ENCODE results near the gene IMPDH1. TPM values are rescaled to one million over a fixed set of nuclear protein-coding genes. Genes with fewer than 3 reads are reported as not detected.

IMPDH1 gene
- total RNA-seq, 1 donor from 2014 or later: 81.7 TPM

DNA sequence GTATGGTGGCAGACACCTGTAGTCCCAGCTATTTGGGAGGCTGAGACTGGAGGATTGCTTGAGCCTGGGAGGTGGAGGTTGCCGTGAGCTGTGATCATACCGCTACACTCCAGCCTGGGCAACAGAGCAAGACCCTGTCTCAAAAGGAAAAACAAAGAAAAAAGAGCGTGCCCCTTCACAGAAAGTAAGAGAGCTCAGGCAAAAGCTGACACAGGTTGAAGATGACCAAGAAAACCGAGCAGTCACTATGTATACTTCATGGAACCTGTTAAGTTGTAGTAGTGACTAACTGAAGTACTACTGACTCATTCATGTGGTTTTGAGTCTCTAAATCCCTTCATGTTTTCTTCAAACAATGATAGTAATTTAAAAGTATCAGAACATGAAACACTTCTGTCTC lies 47.1 kb downstream of the IMPDH1 start:
- peaks cover 5% of the 10 kb centered on the region for H3K9me3 Mint-ChIP-seq (ENCODE audit: unreplicated experiment)
- peak overlapping the region; percentile 86 for H3K4me3 Mint-ChIP-seq (ENCODE audit: unreplicated experiment)
- DNase-seq: no peak
- no peak for TF ChIP-seq CTCF (IDR thresholded peaks at IDR 0.05; ENCODE audit: partially characterized antibody, unreplicated experiment)
- peaks cover 16% of the 10 kb centered on the region for H3K4me1 Mint-ChIP-seq (ENCODE audit: low read depth, unreplicated experiment)
- H3K36me3 Mint-ChIP-seq (ENCODE audit: unreplicated experiment): peaks cover 6% of the 10 kb centered on the region
- H3K27me3 Mint-ChIP-seq (ENCODE audit: unreplicated experiment): peaks cover 30% of the 10 kb centered on the region
- no peak overlapping the region for H3K27ac Mint-ChIP-seq (ENCODE audit: unreplicated experiment)

DNA sequence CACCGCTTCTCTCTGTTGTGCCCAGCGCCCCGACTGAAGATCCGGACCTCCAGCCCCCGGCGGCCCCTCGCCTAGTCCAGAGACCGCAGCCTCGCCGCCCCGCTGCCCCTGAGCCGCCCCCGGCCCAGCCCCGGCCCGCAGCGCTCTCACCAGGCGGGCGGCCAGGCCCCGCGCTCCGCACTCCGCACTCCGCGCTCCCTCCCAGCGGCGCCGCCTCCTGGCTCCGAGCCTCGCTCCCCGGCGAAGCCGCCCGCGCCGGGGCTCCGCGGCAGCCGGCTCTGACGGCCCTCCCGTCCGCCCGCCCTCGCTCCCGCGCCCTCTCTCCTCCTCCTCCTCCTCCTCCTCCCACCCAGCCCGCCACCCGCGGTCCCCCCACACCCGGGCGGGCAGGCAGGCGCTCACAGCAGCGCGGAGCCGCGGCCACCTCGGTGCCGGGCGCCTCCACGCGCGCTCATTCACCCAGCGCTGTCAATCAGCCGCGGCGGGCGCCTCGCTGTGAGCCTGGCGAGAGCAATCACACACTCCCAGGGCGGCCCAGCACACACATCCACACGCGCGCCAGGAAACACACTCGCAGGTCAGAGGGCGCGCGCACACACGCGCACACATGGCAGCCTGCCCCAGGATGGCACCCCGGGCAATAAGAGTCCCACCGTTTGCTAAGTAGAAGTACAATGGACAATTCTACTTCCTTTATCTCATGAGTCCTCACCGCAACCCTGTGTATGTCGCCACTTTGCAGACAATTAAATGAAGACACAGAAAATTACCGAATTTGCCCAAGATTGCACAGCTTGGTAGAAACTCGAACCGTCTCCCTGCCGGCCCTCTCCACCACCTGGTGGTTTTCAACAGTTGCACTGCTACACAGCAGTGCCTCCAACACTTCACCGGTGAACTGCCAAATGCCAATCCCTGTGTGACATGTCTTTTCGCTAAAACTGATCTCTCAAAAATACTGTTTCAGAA lies 48.1 kb downstream of the IMPDH1 start, which contains the start of gene PRRT4:
Gene PRRT4 (minus strand): TSS at position 280 of the 969 bp plus-strand sequence.
- peaks cover 6% of the 10 kb centered on the region for H3K36me3 Mint-ChIP-seq (ENCODE audit: unreplicated experiment)
- H3K9me3 Mint-ChIP-seq (ENCODE audit: unreplicated experiment): peaks cover 5% of the 10 kb centered on the region
- peaks cover 13% of the 10 kb centered on the region for H3K4me1 Mint-ChIP-seq (ENCODE audit: low read depth, unreplicated experiment)

GRCh38 chr7:128360359-128360678 lies 49.5 kb downstream of the IMPDH1 start:
- no peak for DNase-seq
- Mint-ChIP-seq H3K36me3 (ENCODE audit: unreplicated experiment) (peaks cover 6% of the 10 kb centered on the region), H3K9me3 (ENCODE audit: unreplicated experiment) (peaks cover 5% of the 10 kb centered on the region), H3K27ac (ENCODE audit: unreplicated experiment) (no peak overlapping the region), H3K4me1 (ENCODE audit: low read depth, unreplicated experiment) (peaks cover 9% of the 10 kb centered on the region), H3K4me3 (ENCODE audit: unreplicated experiment) (peak overlapping the region; percentile 25), H3K27me3 (ENCODE audit: unreplicated experiment) (peaks cover 34% of the 10 kb centered on the region)
- TF ChIP-seq CTCF (IDR thresholded peaks at IDR 0.05; ENCODE audit: partially characterized antibody, unreplicated experiment): no peak

More for the DNA sequence above, 48.1 kb downstream of the IMPDH1 start, which contains the start of gene PRRT4:
- DNase-seq: peak; percentile 75
- Mint-ChIP-seq H3K4me3 (ENCODE audit: unreplicated experiment) (peak within 1 kb of the TSS; percentile 87), H3K27ac (ENCODE audit: unreplicated experiment) (peak within 1 kb of the TSS; percentile 60), H3K27me3 (ENCODE audit: unreplicated experiment) (peaks cover 31% of the 10 kb centered on the region)
- TF ChIP-seq CTCF (IDR thresholded peaks at IDR 0.05; ENCODE audit: partially characterized antibody, unreplicated experiment): no peak

GRCh38 chr7:128359939-128360338 lies 49.8 kb downstream of the IMPDH1 start:
- Mint-ChIP-seq H3K9me3 (ENCODE audit: unreplicated experiment) (peaks cover 5% of the 10 kb centered on the region), H3K36me3 (ENCODE audit: unreplicated experiment) (peaks cover 6% of the 10 kb centered on the region), H3K27me3 (ENCODE audit: unreplicated experiment) (peaks cover 33% of the 10 kb centered on the region), H3K4me1 (ENCODE audit: low read depth, unreplicated experiment) (peaks cover 9% of the 10 kb centered on the region), H3K27ac (ENCODE audit: unreplicated experiment) (no peak overlapping the region), H3K4me3 (ENCODE audit: unreplicated experiment) (no peak overlapping the region)
- DNase-seq: no peak
- TF ChIP-seq CTCF (IDR thresholded peaks at IDR 0.05; ENCODE audit: partially characterized antibody, unreplicated experiment): no peak

DNA sequence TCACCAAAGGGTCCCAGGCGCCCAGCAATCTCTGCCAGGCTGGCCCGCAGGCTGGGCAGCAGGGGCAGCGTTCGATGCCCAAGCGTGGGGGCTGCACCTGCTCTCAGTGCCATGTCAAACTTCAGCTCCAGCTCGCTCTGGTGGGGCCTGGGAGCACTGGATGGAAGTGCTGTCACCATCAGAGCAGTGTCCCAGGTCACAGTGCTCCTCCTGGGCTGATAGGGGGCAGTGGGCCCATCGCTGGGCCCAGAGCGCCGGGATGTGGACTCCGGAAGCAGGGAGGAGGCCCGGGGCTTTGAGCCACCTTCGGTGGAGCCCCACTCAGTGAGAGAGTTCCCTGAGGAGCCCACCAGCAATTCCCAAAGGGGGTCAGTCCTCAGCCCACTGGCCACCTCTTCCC lies 50.4 kb downstream of the IMPDH1 start:
- peaks cover 6% of the 10 kb centered on the region for H3K36me3 Mint-ChIP-seq (ENCODE audit: unreplicated experiment)
- H3K27me3 Mint-ChIP-seq (ENCODE audit: unreplicated experiment): peaks cover 32% of the 10 kb centered on the region
- peaks cover 9% of the 10 kb centered on the region for H3K4me1 Mint-ChIP-seq (ENCODE audit: low read depth, unreplicated experiment)
- no peak overlapping the region for H3K27ac Mint-ChIP-seq (ENCODE audit: unreplicated experiment)
- peaks cover 6% of the 10 kb centered on the region for H3K9me3 Mint-ChIP-seq (ENCODE audit: unreplicated experiment)
- no peak overlapping the region for H3K4me3 Mint-ChIP-seq (ENCODE audit: unreplicated experiment)
- TF ChIP-seq CTCF (IDR thresholded peaks at IDR 0.05; ENCODE audit: partially characterized antibody, unreplicated experiment): no peak
- DNase-seq: no peak
